Measurements from ENCODE around the gene BBIP1.

Gene BBIP1

GRCh38 chr10:110915035-110915434 is 3.9 kb downstream of the BBIP1 start:
- H3K4me3 ChIP-seq (ENCODE audit: low read depth in 1 of 2, low read length in 2 of 2), result no peak overlapping the region
- no peak for DNase-seq

DNA sequence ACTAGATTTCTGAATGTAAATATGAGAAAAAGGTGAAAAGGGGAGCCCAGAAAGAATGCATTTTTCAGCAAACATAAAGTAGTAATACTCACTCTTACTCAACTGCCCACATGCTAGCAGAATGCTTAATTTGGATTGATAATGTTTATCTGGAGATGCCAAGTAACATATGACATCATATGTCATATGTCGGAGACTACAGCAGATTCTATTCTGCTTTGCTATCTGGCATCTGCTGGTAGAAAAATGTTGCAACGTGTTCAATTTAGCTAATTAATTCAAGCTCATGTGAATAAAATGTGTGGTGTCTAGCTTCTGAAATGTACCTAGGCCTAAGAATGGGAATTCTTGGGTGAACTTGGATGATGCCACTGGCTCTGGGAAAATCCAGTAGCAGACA is 4.5 kb downstream of the BBIP1 start:
- peaks cover 11% of the 10 kb centered on the region for H3K79me2 ChIP-seq (ENCODE audit: insufficient read depth, low read length)
- H3K36me3 ChIP-seq (ENCODE audit: insufficient read depth, low read length), result no peaks in the 10 kb centered on the region
- no peak overlapping the region for H3K9ac ChIP-seq (ENCODE audit: low read depth, low read length)
- H3K27me3 ChIP-seq (ENCODE audit: insufficient read depth, low read length, poor library complexity), result no peaks in the 10 kb centered on the region
- H2AFZ ChIP-seq (ENCODE audit: low read depth, low read length), result no peak overlapping the region
- TF ChIP-seq EZH2 (IDR thresholded peaks at IDR 0.05; ENCODE audit: borderline replicate concordance, low read depth, low read length, severe bottlenecking), result no peak
- H3K4me2 ChIP-seq (ENCODE audit: insufficient read depth, low read length), result no peak overlapping the region
- H3K4me3 ChIP-seq (ENCODE audit: low read depth in 1 of 2, low read length in 2 of 2), result no peak overlapping the region
- H3K27ac ChIP-seq (ENCODE audit: low read length), result no peak overlapping the region
- DNase-seq (no peak), ATAC-seq (ENCODE audit: insufficient read depth, low read depth) (no peak)
- H3K9me3 ChIP-seq (ENCODE audit: insufficient read depth, low read length, severe bottlenecking), result no peaks in the 10 kb centered on the region
- H3K4me1 ChIP-seq (ENCODE audit: insufficient read depth, low read length), result peaks cover 14% of the 10 kb centered on the region; the same call in 1 of the 2 replicates
- H4K20me1 ChIP-seq (ENCODE audit: insufficient read depth, low read length), result no peaks in the 10 kb centered on the region

More at GRCh38 chr10:110915035-110915434, 3.9 kb downstream of the BBIP1 start:
- no peak overlapping the region for H3K27ac ChIP-seq (ENCODE audit: low read length)
- H3K4me2 ChIP-seq (ENCODE audit: insufficient read depth, low read length), result no peak overlapping the region
- peaks cover 17% of the 10 kb centered on the region for H3K79me2 ChIP-seq (ENCODE audit: insufficient read depth, low read length)
- no peak overlapping the region for H2AFZ ChIP-seq (ENCODE audit: low read depth, low read length)
- H3K27me3 ChIP-seq (ENCODE audit: insufficient read depth, low read length, poor library complexity), result no peaks in the 10 kb centered on the region
- H3K4me1 ChIP-seq (ENCODE audit: insufficient read depth, low read length), result peaks cover 14% of the 10 kb centered on the region; the same call in 1 of the 2 replicates
- peaks cover 1% of the 10 kb centered on the region; the same call in 1 of the 2 replicates for H4K20me1 ChIP-seq (ENCODE audit: insufficient read depth, low read length)
- ATAC-seq (ENCODE audit: insufficient read depth, low read depth), result no peak
- no peaks in the 10 kb centered on the region for H3K9me3 ChIP-seq (ENCODE audit: insufficient read depth, low read length, severe bottlenecking)
- H3K36me3 ChIP-seq (ENCODE audit: insufficient read depth, low read length), result no peaks in the 10 kb centered on the region
- TF ChIP-seq CTCF (IDR thresholded peaks at IDR 0.05; ENCODE audit: borderline replicate concordance, extremely low read depth, low read length, poor library complexity, severe bottlenecking), result no peak
- TF ChIP-seq EZH2 (IDR thresholded peaks at IDR 0.05; ENCODE audit: borderline replicate concordance, low read depth, low read length, severe bottlenecking), result no peak
- no peak overlapping the region for H3K9ac ChIP-seq (ENCODE audit: low read depth, low read length)

DNA sequence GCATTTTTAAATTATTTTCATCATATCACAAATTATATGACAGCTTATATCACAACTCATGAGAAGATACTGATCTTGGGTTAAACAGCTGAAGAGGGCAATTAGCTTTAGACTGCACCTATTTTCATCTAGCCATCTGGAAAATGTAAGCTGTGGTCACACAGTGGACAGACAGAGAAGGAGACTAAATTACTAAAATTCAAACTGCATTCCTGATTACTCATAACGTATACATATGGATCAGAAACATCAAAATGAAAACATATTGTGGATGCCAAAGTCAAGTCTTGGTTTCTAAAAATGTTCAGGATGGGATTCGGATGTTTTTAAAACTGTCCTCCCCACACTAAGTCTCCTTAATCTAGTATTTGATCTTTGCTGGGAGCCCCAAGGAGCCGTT is 6.6 kb downstream of the BBIP1 start:
- Histone ChIP-seq H4K20me1 (ENCODE audit: insufficient read depth, low read length) (no peaks in the 10 kb centered on the region), H2AFZ (ENCODE audit: low read depth, low read length) (no peak overlapping the region), H3K4me3 (ENCODE audit: low read depth in 1 of 2, low read length in 2 of 2) (no peak overlapping the region), H3K4me2 (ENCODE audit: insufficient read depth, low read length) (no peak overlapping the region), H3K9ac (ENCODE audit: low read depth, low read length) (no peak overlapping the region), H3K9me3 (ENCODE audit: insufficient read depth, low read length, severe bottlenecking) (no peaks in the 10 kb centered on the region), H3K36me3 (ENCODE audit: insufficient read depth, low read length) (no peaks in the 10 kb centered on the region), H3K79me2 (ENCODE audit: insufficient read depth, low read length) (peaks cover 3% of the 10 kb centered on the region; the same call in 1 of the 2 replicates), H3K27me3 (ENCODE audit: insufficient read depth, low read length, poor library complexity) (no peaks in the 10 kb centered on the region), H3K4me1 (ENCODE audit: insufficient read depth, low read length) (peaks cover 4% of the 10 kb centered on the region; the same call in 1 of the 2 replicates), H3K27ac (ENCODE audit: low read length) (no peak overlapping the region)
- TF ChIP-seq CTCF (IDR thresholded peaks at IDR 0.05; ENCODE audit: borderline replicate concordance, extremely low read depth, low read length, poor library complexity, severe bottlenecking) (no peak), EZH2 (IDR thresholded peaks at IDR 0.05; ENCODE audit: borderline replicate concordance, low read depth, low read length, severe bottlenecking) (no peak)
- ATAC-seq (ENCODE audit: insufficient read depth, low read depth) (no peak), DNase-seq (no peak)

- Histone ChIP-seq H3K4me2 (ENCODE audit: insufficient read depth, low read length) (no peak overlapping the region), H3K36me3 (ENCODE audit: insufficient read depth, low read length) (no peaks in the 10 kb centered on the region), H3K4me1 (ENCODE audit: insufficient read depth, low read length) (no peaks in the 10 kb centered on the region), H3K9ac (ENCODE audit: low read depth, low read length) (no peak overlapping the region), H2AFZ (ENCODE audit: low read depth, low read length) (no peak overlapping the region), H3K79me2 (ENCODE audit: insufficient read depth, low read length) (no peaks in the 10 kb centered on the region), H3K27me3 (ENCODE audit: insufficient read depth, low read length, poor library complexity) (no peaks in the 10 kb centered on the region), H3K4me3 (ENCODE audit: low read depth in 1 of 2, low read length in 2 of 2) (no peak overlapping the region), H4K20me1 (ENCODE audit: insufficient read depth, low read length) (no peaks in the 10 kb centered on the region), H3K27ac (ENCODE audit: low read length) (no peak overlapping the region), H3K9me3 (ENCODE audit: insufficient read depth, low read length, severe bottlenecking) (no peaks in the 10 kb centered on the region)
- TF ChIP-seq CTCF (IDR thresholded peaks at IDR 0.05; ENCODE audit: borderline replicate concordance, extremely low read depth, low read length, poor library complexity, severe bottlenecking), result no peak
- TF ChIP-seq EZH2 (IDR thresholded peaks at IDR 0.05; ENCODE audit: borderline replicate concordance, low read depth, low read length, severe bottlenecking), result no peak
- no peak for ATAC-seq (ENCODE audit: insufficient read depth, low read depth)
- no peak for DNase-seq
These were observed 8.8 kb downstream of the BBIP1 start for GRCh38 chr10:110910138-110910537.

Data from DND-41 (cell line).